Measurements from ENCODE around the gene PAQR8.
"Not testable (repeated sequence)": the region's sequence is repeated elsewhere in the genome, so short reads cannot be mapped to it uniquely, and the experiment has no call there.

The PAQR8 gene

GRCh38 chr6:52415917-52416628 is 54.1 kb downstream of the PAQR8 start:
- no peak for DNase-seq

DNA sequence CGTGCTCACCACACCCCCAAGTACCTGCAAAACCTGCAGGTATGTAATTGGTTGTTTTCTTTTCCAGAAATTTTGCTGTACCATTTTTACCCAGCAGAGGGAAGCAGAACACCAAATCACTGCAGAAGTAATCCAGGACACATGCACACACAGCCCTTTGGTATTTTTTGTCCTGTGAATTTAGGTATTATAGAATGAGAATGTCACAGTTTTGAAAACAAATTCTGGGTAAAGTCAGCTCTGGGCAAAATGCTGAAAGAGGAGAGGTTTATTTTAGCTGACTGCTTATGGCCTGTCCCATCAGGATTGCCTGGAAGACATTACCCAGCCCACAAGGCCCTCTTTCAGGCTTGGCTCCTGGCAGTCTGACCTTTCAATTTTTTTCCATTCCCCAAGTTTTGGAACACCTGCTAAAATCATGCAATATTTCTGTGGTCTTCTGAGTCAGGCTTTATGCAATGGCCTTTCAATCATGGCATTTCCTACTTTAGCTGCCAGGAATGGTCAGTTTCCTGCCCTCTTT is 54.7 kb downstream of the PAQR8 start:
- no peak for DNase-seq

DNA sequence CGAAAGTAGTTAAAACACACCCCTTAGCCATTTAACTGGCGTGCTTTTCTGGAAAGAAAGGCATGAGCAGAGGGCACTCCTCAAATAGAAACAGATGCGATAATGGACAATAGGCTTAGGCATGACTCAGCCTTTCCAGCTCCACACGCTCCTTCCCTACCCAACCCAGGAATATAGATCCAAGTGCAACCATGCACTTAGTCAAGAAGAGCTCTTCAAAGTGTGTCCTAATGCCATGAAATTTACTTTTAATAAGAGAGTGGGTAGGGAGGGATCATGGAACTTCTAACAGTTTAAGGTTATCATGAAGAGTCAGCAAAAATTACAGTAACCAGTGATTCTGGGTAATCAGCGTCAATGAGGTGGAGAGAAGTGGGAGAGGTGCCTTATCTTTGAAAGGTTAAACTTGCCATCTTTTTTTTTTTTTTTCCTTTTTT is 55.7 kb downstream of the PAQR8 start:
- DNase-seq = peak; percentile 61

GRCh38 chr6:52418606-52419005 is 56.7 kb downstream of the PAQR8 start:
- no peak for DNase-seq

- DNase-seq = peak; percentile 99
These were observed 58.1 kb downstream of the PAQR8 start, which contains the start of gene EFHC1 for GRCh38 chr6:52419809-52420667. Gene EFHC1 (plus strand): TSS chr6:52420342. CDS start chr6:52420411, 69 bp downstream.

DNA sequence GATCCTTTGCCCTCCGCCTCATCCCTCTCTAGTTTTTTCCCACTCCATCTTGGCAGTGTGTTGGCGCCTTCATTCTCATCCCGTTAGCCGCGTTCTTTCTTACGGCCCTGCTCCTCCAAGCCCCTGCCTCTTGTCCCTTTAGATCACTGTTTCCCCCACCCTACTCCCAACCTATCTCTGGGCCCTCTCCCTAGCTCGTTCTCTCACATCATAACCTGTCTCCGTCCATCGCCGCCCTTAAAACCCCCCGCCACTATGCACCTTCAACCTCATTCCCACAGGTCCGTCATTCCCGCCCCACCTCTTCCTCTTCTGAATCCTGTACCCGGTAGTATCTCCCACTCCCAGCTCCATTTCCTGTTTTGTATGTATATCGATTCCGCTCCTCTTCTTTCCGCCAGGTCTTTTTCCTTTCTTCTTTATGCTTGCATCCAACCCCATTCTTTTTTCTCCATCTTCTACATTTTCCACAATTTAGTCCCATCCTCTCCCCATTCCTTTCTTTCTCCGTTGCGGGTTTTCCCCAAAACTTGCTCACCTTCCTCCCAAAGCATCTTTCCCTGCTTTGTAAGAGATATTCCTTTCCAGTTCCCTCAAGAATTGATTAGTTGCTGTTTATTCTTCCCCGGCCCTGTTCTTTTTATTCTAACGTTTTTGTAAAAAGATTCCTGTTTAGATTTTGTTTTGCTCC is 58.9 kb downstream of the PAQR8 start:
- peak; percentile 74 for DNase-seq

DNA sequence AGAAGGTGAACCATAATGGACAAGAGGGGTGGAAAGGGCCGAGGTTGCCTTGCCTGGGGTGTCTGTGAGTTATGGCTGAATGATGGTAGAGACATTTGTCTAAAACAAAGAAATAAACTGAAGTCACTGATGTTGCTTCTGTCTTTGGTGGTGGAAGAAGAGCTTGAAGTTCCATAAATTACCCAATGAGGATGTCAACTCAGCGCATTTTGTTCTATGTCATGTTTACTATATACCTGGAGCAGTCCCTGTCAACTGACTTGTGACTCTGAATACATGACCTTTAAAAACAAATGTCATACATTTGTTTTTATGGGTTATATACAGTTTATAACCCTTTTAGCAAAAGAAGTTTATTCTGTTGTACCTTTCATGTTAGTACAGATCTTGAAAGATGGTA is 60.2 kb downstream of the PAQR8 start:
- DNase-seq = no peak

- no peak for DNase-seq
These were observed 61.5 kb downstream of the PAQR8 start for GRCh38 chr6:52423448-52423847.

DNA sequence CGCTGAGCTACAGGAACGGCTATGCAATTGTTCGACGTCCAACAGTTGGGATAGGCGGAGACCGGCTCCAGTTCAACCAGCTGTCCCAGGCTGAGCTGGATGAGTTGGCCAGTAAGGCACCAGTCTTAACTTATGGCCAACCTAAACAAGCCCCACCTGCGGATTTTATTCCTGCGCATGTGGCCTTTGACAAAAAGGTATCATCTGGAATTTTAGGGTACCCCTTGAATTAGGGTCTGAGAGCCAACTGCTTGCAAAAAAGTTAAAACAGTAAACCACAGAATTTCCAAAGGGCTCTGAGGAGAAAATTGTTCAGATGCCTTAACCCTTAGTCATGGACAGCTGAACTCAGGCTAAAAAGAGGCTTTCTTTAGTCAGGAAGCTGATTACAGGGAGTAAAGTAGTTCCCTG is 62.0 kb downstream of the PAQR8 start:
- DNase-seq = peak; percentile 88

GRCh38 chr6:52424513-52424912 is 62.6 kb downstream of the PAQR8 start:
- no peak for DNase-seq

DNA sequence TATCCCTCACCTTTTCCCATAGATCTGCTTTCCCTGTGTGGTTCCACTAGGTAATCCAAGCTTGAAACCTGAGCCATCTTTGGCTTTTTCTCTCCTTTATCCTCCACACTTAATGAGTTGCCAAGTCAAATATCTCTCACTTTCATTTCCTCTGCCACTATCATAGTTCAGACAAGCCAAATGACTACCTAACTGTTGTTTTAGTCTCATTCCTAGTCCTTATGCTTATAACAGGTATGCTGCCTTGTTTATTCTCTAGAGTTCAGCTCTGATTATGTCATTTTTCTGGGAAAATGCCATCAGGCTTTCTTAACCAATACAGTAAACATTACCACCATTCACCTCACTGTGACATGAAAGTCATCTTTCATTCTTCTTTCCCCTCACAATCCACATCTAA is 64.7 kb downstream of the PAQR8 start:
- no peak for DNase-seq

GRCh38 chr6:52433294-52433693 is 71.3 kb downstream of the PAQR8 start:
- DNase-seq = not testable (repeated sequence)

DNA sequence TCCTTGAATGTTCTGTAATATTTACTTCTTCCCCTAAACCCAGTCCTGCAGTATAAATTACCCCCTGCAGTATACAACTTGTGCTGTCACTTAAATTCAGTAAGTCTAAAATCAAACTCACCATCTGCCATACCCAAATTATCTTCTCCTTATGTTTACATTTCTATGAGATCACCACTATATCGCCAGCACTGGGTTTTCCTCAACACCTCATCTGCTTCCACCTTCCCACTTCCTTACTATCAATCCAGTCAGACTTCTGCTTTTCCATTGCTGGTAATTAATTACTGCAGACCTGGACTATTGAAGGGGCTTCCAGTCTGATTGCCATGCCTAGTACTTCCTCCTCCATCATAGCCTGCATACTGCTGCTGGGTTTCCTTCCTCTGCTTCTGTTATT is 73.4 kb downstream of the PAQR8 start:
- DNase-seq = no peak

- no peak for DNase-seq
These were observed 77.0 kb downstream of the PAQR8 start for GRCh38 chr6:52438926-52439325.

DNA sequence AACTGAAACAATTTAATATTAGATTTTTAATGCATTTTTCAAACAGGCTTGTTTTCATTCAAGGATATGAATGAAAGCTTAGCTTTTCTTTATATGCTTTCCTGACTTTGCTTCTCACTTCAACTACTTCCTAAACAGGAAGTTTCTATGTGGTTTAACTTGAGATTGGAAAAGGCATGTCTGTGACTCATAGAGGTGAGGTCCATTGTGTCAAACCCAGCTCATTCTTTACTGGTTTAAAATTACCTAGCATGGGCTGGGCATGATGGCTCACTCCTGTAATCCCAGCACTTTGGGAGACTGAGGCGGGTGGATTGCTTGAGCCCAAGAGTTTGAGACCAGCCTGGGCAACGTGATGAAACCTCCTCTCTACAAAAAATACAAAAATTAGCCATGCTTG is 92.6 kb downstream of the PAQR8 start:
- no peak for DNase-seq

DNA sequence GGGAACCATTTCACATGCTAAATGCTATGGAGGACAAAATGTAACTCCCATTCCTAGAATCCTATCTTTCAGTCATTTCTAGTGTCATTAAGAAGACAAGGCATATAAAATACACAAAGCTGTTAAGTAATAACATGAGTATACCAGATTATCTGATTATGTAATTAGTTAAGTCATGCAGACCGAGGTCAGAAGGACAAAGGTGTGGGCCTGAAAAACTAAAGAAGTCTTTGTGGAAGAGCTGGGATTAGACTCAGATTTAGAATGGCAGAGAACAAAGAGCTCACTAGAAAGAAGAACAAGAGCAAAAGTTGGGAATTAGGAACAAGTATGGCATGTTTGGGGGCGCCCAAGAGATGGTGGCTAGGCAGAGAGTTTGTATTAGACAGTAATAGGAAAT is 95.1 kb downstream of the PAQR8 start:
- no peak for DNase-seq

All from islet precursor cell (in vitro differentiated cells).